IPS-18a (cell line): Measurements from ENCODE around the gene ATP7A.

ENCODE experiments used
- H3K27ac ChIP-seq: one replicate; pipeline ENCODE4 v1.5.1; 2013; ENCODE audit warnings: low read length
- H3K27me3 ChIP-seq: one replicate; pipeline ENCODE4 v1.6.1; 2013; ENCODE audit warnings: mild to moderate bottlenecking, low read length; ENCODE audit not compliant: control insufficient read depth, insufficient read depth
- H3K36me3 ChIP-seq: one replicate; pipeline ENCODE4 v1.6.1; 2013; ENCODE audit warnings: low read depth, low read length; ENCODE audit not compliant: control insufficient read depth
- H3K4me1 ChIP-seq: one replicate; pipeline ENCODE4 v1.6.1; 2013; ENCODE audit warnings: low read depth, low read length; ENCODE audit not compliant: control insufficient read depth
- H3K4me3 ChIP-seq: one replicate; pipeline ENCODE4 v1.5.1; 2013; ENCODE audit warnings: low read length
- H3K9ac ChIP-seq: one replicate; pipeline ENCODE4 v1.6.1; 2013; ENCODE audit warnings: mild to moderate bottlenecking, low read length, moderate library complexity
- H3K9me3 ChIP-seq: one replicate; pipeline ENCODE4 v1.6.1; 2013; ENCODE audit warnings: low read depth, low read length; ENCODE audit not compliant: control insufficient read depth

ATP7A gene

DNA sequence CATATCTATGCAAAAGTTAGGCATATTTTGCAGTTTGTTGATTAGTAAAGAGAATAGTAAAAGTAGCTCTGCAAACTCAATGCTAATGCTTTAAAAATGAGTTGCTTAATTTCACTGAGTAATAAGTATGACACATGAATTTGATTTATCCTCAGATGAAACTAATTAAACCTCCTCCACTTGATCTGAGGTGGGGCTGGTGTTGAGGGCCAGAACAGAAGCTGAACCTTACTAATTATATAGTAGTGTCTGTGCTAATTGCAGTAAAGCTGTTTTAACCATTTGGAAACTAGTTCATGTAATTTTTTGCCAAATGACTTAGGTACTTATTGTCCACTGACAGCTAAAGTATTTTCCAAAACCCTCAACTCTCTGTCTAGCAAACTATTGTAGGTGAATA is 66.6 kb downstream of the ATP7A start:
- Histone ChIP-seq H3K4me3 (no peak overlapping the region), H3K27ac (no peak overlapping the region), H3K4me1 (no peaks in the 10 kb centered on the region), H3K36me3 (no peaks in the 10 kb centered on the region), H3K9ac (no peak overlapping the region), H3K27me3 (no peaks in the 10 kb centered on the region), H3K9me3 (peaks cover 14% of the 10 kb centered on the region)

GRCh38 chrX:77977518-77977917 is 67.0 kb downstream of the ATP7A start:
- Histone ChIP-seq H3K36me3 (no peaks in the 10 kb centered on the region), H3K9ac (no peak overlapping the region), H3K9me3 (peaks cover 16% of the 10 kb centered on the region), H3K4me1 (no peaks in the 10 kb centered on the region), H3K4me3 (no peak overlapping the region), H3K27ac (no peak overlapping the region), H3K27me3 (no peaks in the 10 kb centered on the region)

GRCh38 chrX:77979870-77980269 is 69.4 kb downstream of the ATP7A start:
- Histone ChIP-seq H3K9ac (no peak overlapping the region), H3K4me3 (no peak overlapping the region), H3K4me1 (no peaks in the 10 kb centered on the region), H3K27me3 (no peaks in the 10 kb centered on the region), H3K27ac (no peak overlapping the region), H3K36me3 (no peaks in the 10 kb centered on the region), H3K9me3 (peaks cover 11% of the 10 kb centered on the region)

GRCh38 chrX:78011846-78012245 is 101.4 kb downstream of the ATP7A start:
- no peak overlapping the region for H3K9ac ChIP-seq
- no peak overlapping the region for H3K27ac ChIP-seq
- no peaks in the 10 kb centered on the region for H3K36me3 ChIP-seq
- H3K4me1 ChIP-seq = no peaks in the 10 kb centered on the region
- H3K27me3 ChIP-seq = no peaks in the 10 kb centered on the region
- H3K9me3 ChIP-seq = peaks cover 6% of the 10 kb centered on the region
- no peak overlapping the region for H3K4me3 ChIP-seq

GRCh38 chrX:78019586-78020483 is 109.3 kb downstream of the ATP7A start:
- Histone ChIP-seq H3K36me3 (no peaks in the 10 kb centered on the region), H3K27ac (no peak overlapping the region), H3K27me3 (no peaks in the 10 kb centered on the region), H3K9me3 (peaks cover 16% of the 10 kb centered on the region), H3K4me3 (no peak overlapping the region), H3K9ac (no peak overlapping the region), H3K4me1 (peaks cover 3% of the 10 kb centered on the region)

GRCh38 chrX:78024349-78025059 is 114.0 kb downstream of the ATP7A start:
- no peak overlapping the region for H3K9ac ChIP-seq
- H3K9me3 ChIP-seq = peaks cover 10% of the 10 kb centered on the region
- no peaks in the 10 kb centered on the region for H3K4me1 ChIP-seq
- no peaks in the 10 kb centered on the region for H3K36me3 ChIP-seq
- no peak overlapping the region for H3K4me3 ChIP-seq
- H3K27me3 ChIP-seq = no peaks in the 10 kb centered on the region
- H3K27ac ChIP-seq = no peak overlapping the region

- no peak overlapping the region for H3K27ac ChIP-seq
- peaks cover 3% of the 10 kb centered on the region for H3K9me3 ChIP-seq
- no peak overlapping the region for H3K9ac ChIP-seq
- H3K27me3 ChIP-seq = no peaks in the 10 kb centered on the region
- no peaks in the 10 kb centered on the region for H3K36me3 ChIP-seq
- H3K4me1 ChIP-seq = no peaks in the 10 kb centered on the region
- H3K4me3 ChIP-seq = no peak overlapping the region
Measured at GRCh38 chrX:78027798-78028197, 117.3 kb downstream of the ATP7A start.

- Histone ChIP-seq H3K27me3 (no peaks in the 10 kb centered on the region), H3K36me3 (no peaks in the 10 kb centered on the region)
Measured at GRCh38 chrX:78029663-78030062, 119.2 kb downstream of the ATP7A start.

DNA sequence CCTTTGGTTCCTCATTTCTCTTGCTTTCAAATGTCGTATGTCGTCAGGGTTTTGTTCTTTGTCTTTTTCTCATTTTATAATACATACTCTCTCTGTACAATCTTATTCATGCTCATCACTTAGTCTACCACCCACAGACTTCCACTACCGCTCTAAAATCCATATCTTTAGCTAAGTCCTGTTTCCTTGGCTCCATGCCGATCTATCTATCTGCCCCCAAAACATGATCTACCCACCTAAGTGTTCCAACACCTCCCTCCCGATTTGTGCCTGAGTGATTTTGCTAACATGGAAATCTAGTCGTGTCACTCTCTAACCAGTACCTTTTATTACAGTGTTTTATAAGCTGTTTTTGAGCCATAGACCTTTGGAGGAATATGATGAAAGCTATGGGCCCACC is 124.6 kb downstream of the ATP7A start:
- H3K27me3 ChIP-seq = no peaks in the 10 kb centered on the region
- no peaks in the 10 kb centered on the region for H3K4me1 ChIP-seq
- H3K9ac ChIP-seq = no peak overlapping the region

More at GRCh38 chrX:78029663-78030062, 119.2 kb downstream of the ATP7A start:
- no peaks in the 10 kb centered on the region for H3K4me1 ChIP-seq
- no peak overlapping the region for H3K9ac ChIP-seq
- no peaks in the 10 kb centered on the region for H3K9me3 ChIP-seq
- no peak overlapping the region for H3K27ac ChIP-seq
- no peak overlapping the region for H3K4me3 ChIP-seq

DNA sequence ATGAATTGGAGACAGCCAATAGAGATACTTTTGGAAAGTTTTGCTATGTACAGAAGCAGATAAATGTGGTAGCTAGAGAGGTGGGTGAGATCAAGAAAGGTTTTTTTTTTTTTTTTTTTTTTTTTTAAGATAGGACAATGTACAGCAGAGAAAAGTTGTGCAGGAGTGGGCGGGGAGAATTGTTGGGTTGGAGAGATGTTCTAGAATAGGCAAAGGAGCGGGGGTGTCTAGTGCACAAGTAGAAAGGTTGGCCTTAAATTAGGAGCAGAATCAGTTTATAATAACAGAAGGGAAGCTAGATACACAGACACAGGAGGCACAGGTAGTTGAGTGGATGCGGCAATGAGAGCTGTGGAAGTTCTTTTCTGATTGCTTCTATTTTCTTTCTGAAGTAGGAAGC is 127.4 kb downstream of the ATP7A start:
- Histone ChIP-seq H3K27me3 (no peaks in the 10 kb centered on the region), H3K4me1 (no peaks in the 10 kb centered on the region), H3K36me3 (no peaks in the 10 kb centered on the region), H3K4me3 (no peak overlapping the region), H3K27ac (no peak overlapping the region), H3K9ac (no peak overlapping the region), H3K9me3 (peaks cover 13% of the 10 kb centered on the region)

More for the DNA sequence above, 124.6 kb downstream of the ATP7A start:
- H3K36me3 ChIP-seq = no peaks in the 10 kb centered on the region
- H3K4me3 ChIP-seq = no peak overlapping the region
- H3K27ac ChIP-seq = no peak overlapping the region
- peaks cover 7% of the 10 kb centered on the region for H3K9me3 ChIP-seq

- H3K9ac ChIP-seq = no peak overlapping the region
- H3K4me1 ChIP-seq = peaks cover 6% of the 10 kb centered on the region
- no peaks in the 10 kb centered on the region for H3K27me3 ChIP-seq
- H3K36me3 ChIP-seq = no peaks in the 10 kb centered on the region
- no peak overlapping the region for H3K27ac ChIP-seq
- peaks cover 16% of the 10 kb centered on the region for H3K9me3 ChIP-seq
- no peak overlapping the region for H3K4me3 ChIP-seq
Measured at GRCh38 chrX:78042601-78043000, 132.1 kb downstream of the ATP7A start.
